Activated naive CD8-positive, alpha-beta T cell treated with anti-CD3 and anti-CD28 coated beads, Interleukin-2, amount 50 U/mL, for 16 hours (primary cell): ENCODE measurements around the gene IL34.

Source experiments
- DNase-seq: peaks from one replicate; pipeline ENCODE4 v3.0.0-alpha.2; 2020; ENCODE audit warnings: low read depth, low spot score

The IL34 gene

DNA sequence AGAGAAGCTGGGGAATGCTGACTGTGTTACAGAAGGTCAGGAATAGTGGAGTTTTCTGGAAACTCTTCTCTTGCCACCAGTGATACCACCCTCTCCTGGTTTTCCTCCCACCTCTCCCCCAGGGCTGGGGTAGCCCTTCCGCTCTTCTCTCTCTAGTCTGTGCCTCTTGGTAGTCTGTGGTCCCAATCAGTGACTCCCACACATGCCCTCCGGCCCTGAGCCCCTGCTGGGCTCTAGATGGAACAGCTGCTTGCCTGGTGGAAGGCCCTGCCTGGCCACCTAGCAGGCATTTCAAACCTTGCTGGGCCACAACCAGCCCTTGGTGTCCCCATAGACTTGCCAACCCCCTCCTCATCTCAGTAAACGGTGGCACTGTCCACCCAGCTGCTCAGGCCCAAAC is 54.7 kb downstream of the IL34 start:
- DNase-seq = no peak

DNA sequence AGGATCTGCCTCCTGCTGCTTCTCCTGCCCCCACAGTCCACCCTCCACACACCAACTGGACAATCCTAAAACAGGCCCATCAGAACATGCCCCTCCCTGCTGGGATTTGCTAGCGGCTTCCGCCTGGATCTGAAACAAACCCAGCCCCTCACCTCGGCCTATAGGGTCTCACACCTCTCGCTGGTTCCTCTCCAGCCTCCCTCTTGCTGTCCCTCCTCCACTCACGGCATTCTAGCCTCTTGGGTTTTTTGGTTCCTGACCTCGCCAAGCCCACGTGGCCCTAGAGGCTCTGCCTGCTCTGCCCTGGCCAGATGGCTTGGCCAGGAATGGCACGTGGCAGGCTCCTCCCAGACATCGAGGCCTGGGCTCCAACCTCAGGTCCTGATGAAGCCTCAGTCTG is 55.2 kb downstream of the IL34 start:
- no peak for DNase-seq

DNA sequence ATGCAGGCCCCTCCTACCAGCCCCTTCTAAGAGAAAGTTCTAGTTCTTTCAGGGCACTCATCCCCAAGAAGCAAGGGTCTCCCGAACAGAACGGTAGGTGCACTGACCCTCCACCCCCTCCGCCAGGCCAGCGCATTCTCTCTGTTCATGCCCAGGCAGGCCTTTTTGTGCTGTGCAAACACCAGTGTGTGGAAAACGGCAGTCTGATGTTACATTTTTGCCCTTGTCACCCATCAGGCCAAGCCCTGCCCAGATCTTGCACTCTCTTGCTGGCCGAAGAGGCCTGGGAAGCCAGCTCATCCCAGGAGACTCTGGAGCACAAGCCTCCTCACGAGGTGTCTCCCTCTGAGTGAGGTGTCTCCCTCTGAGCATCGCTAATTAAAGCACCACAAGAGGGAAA is 55.6 kb downstream of the IL34 start:
- DNase-seq = no peak

DNA sequence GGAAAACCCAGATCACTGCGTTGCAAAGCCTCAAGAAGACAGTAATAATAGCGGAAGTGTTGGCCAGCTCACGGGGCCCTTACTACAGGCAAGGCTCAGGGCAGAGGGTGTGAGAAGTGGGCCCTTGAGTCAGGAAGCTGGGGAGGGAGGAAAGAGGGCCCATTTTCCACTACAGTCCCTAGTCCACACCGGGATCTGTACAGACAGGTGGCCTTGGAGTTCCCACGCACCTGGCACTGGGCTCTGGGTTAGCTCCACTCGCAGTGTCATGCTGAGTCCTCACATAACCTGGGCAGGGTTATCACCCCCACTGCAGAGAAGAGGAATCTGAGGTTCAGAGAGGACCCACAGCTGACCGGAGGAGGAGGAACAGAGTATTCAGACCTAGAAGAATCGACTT is 56.3 kb downstream of the IL34 start:
- DNase-seq = no peak

DNA sequence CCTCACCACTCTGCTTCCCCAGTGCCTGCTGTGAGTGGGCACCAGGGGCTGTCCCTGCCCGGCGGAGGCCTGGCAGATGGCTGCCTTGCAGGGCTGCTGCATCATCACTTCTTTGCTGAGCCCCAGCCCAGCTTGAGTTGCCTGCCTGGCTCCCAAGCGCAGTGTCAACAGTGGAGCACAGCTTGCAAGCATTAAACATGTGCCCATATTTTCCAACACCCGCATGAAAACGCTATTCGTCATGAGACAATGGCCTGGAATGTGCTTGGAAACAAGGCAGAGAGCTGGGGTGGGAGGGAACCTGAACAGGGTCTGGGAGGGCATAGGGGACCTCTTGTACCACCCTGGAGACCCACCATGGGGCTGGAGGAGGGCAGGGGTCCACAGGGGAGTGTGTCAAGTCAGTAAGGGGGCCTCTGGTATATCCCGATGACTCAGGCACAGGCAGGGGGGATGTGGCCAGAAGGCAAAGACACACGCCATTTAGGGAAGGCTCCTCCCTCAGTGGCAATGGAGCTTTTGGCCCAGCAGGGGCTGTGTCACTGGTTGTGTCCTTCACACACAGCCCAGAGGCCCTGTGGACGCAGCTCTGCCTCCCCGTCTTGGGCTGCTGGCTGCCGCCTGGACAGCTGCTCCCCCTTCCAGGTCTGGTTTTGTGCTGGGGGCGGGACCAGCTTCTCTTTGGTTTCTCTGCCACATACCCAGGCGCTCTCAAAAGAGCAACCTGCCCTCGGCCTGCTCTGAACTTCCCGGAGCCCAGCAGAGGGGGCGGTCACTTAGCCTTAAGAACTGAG is 56.9 kb downstream of the IL34 start:
- no peak for DNase-seq

DNA sequence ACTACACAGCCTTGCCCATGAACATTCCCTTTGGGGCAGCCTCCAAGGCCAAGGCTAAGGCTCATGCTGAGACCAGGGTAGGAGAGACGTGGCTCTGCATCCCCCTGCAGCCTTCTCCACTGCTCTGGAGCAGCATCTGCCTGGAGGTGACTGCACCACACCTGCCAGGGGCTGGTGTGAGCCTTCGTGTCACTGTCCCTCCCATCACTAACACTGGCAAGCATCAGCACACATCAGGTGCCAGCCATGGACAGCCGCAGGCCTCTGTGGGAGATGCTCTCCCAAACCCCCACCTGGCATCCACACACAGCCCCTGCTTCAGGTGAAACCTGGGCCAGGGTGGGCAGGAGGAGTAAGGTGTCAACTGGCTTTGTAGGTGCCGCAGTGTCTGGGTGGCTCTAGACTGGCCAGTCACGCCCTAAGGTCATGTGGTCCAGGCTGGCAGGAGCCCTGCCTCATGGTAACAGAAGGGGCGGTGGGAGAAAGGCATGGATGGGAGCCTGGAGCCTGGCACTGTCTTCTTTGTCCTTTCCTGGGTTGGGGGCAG is 57.5 kb downstream of the IL34 start:
- DNase-seq = no peak

DNA sequence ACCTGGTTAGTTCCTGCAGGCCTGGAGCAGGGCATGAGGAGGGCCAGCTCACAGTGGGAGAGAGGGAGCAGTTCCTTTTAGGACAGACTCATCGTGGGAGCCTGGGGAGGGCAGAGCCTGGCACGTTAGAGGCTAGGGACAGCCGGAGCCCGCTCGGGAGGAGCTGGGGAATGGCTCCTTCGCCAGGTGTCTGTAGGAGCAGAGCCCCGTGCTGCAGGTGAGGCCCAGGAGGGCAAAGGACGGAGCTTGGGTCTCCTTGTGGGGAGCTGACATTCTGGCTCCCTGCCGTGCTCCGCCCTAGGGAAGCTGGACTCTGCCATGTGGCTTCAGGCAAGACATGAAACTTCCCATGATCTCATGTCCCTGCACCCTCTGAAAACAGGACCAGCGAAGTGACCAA is 58.2 kb downstream of the IL34 start:
- no peak for DNase-seq

DNA sequence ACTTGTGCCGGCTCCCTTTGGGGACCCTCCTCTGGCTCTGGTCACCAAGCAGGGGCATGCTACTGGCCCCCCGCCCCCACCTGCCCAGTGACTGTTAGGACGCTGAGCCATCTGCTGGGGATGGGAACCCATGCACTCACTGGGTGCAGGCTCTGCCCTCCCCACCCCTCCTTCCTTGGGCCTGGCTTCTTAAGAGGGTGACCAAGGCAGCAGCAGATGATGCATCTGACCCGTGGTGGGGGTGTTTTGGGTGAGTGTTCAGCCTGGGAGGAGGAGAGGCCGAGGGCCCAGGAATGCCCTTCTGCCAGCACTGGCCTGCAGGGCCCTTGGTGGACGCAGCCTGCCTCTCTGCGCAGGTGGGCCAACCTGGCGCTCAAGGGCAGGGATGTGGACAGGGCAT is 58.7 kb downstream of the IL34 start:
- DNase-seq = no peak

DNA sequence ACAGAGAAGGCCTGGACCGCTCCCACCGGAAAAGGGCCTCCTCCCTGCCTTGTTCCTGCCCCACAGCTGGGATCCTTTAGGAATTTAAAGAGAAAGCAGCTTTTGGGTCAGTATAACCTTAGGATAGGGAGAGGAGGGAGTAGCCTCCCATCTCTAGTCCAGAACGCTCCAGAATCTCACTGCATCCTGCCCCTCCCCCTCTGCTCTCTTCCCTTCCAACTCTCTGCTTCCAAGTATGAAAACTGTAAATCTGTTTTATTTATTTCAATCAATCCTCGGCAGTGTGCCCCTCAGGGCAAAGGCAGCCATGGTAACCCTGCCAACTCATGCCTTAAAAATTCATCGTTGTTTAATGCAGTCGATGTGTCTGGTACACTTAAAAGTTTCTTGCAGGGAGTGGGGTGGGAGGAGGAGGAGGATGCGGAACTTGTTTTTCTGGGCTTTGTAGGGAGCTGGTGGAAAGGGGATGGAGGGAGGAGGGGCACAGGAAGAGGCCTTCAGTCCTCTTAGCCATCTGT is 60.6 kb downstream of the IL34 start:
- no peak for DNase-seq

DNA sequence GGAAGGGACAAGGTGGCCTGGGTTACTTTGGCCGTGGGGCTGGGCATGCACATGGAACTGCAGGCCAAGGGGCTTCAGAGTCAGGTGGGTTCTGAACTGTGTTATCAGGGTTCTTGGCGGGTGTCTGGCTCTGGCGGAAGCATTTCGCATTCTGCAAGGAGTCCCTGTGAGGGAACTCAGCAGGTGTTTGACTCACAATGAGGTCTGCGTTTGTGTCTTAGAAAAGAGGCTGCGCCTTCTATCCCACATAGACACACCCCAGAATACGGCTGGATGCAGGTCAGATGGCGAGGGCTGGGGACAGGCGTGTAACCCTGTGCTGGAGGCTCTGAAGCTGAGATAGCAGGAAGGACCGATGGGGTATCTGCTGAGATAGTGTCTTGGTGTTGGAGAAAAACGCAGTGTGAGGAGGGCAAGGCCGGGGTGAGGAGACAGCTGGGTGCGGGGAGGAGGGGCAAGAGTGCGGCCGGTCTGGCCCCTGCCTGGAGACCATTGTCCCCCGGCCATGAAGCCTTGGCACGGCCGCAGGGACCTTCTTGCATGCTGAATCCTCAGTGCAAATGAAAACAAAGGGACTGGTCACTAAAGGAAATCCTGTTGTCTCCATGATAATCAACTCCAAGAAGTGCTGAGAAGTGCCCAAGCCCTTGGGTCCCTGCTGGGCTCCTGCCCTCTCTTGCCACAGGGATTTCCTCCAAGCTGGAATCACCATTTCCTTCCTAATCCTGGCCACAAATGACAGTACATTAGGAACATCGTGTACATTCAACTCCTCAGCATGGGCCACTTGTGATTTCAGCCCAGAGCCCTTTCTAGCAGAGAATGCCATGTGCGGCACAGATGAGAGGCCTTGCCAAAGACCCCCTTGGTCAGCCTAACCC is 62.2 kb downstream of the IL34 start:
- no peak for DNase-seq

DNA sequence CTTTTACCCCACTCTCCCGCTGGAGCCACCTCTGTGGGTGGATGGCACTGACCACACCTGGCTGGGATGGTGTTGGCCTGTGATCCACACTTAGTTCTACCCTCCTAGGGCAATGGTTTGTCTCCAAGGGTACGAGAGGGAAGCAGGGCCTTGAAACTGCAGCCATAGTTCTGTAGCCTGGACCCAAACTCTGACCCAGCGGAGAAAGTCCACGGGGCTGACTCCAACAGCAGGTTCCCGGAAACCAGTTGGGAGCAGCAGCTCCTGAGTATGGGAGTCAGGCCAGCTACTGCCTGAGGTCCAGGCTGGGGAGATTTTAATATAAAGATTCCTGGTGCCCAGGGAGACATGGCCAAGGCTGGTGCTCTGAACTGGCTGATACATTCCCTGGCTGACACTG is 63.1 kb downstream of the IL34 start:
- DNase-seq = no peak

DNA sequence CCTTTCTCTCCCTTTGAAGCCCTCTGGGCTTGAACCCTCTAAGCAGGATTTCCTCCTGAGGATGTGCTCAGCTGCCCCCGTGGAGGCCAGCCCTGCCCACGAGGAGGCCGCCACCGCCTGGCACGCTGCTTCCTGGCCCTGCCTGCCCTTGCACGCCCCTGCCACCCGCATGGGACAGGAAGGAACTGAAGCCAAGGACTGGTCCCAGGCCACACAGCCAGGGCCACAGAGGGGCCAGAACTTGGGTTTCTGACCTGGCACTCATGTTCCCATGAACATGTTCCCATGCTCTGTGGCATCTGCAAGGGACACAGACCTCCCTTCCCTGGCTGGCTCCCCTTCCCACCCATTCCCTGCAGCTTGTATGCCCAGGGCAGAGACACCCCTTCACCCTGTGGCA is 63.6 kb downstream of the IL34 start:
- no peak for DNase-seq
